Mononuclear cell (primary cell): ENCODE measurements around the gene ALDH3B2. TPM values are rescaled to one million over a fixed set of nuclear protein-coding genes. Genes with fewer than 3 reads are reported as not detected.
A peak's percentile ranks its signal among the peaks of the same experiment; 100 is the strongest.
"Not testable (repeated sequence)": the region's sequence is repeated elsewhere in the genome, so short reads cannot be mapped to it uniquely, and the experiment has no call there.

Experiments used
- H3K27me3 ChIP-seq: 2 replicates; pipeline ENCODE4 v1.6.0; 2011; ENCODE audit warnings: low read length, control low read depth; ENCODE audit not compliant: insufficient read depth
- H3K4me1 ChIP-seq: 2 replicates; pipeline ENCODE4 v1.5.1; 2011; ENCODE audit warnings: mild to moderate bottlenecking, low read length, control low read depth; ENCODE audit not compliant: insufficient read depth
- H3K4me3 ChIP-seq: 2 replicates; pipeline ENCODE4 v1.5.1; 2011; ENCODE audit warnings: mild to moderate bottlenecking, low read length, moderate library complexity
- H3K9me3 ChIP-seq: 2 replicates; pipeline ENCODE4 v1.5.1; 2011; ENCODE audit warnings: low read depth, mild to moderate bottlenecking, control low read depth, low read length
- total RNA-seq: library from RNA; depleted of rRNA; stranded (reverse); fragments of >200 nt; gene quantifications from one replicate; pipeline ENCODE4 v1.2.3, GENCODE V29; 2012

ALDH3B2 gene
- total RNA-seq, 1 donor, result not detected

DNA sequence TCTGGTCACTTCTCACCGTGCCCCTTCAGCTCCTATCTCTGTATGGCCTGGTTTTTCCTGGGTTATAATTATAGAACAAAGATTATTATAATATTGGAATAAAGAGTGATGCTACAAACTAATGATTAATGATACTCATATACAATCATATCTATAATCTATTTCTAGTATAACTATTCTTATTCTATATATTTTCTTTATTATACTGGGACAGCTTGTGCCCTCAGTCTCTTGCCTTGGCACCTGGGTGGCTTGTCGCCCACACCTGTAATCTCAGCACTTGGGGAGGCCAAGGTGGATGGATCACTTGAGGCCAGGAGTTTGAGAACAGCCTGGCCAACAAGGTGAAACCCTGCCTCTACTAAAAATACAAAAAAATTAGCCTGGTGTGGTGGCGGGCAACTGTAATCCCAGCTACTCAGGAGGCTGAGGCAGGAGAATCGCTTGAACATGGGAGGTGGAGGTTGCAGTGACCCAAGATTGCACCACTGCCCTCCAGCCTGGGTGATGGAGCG is 14.7 kb downstream of the ALDH3B2 start:
- not testable (repeated sequence) for H3K9me3 ChIP-seq, H3K4me1 ChIP-seq, H3K27me3 ChIP-seq, H3K4me3 ChIP-seq

DNA sequence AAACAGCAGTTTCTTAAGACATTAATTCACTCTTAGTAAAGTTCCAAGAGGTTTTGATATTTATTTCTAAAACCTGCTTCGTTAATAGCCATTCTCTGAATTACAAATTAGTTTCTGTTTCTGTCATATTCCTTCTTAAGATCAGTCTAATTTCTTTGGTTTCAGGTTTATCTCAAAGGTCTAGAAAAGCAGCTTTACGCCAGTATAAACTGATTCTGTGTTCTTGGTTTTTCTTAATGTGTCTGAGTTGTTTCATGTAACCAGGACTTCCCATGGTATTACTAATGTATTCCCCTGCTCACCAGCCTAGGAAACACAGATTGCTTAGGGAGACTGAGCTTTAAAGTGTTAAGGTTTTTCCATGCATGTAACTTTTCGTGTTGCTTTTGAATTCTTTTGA is 17.1 kb downstream of the ALDH3B2 start:
- H3K27me3 ChIP-seq, result no peaks in the 10 kb centered on the region
- H3K4me1 ChIP-seq, result peaks cover 3% of the 10 kb centered on the region
- no peak overlapping the region for H3K4me3 ChIP-seq
- peaks cover 8% of the 10 kb centered on the region for H3K9me3 ChIP-seq

DNA sequence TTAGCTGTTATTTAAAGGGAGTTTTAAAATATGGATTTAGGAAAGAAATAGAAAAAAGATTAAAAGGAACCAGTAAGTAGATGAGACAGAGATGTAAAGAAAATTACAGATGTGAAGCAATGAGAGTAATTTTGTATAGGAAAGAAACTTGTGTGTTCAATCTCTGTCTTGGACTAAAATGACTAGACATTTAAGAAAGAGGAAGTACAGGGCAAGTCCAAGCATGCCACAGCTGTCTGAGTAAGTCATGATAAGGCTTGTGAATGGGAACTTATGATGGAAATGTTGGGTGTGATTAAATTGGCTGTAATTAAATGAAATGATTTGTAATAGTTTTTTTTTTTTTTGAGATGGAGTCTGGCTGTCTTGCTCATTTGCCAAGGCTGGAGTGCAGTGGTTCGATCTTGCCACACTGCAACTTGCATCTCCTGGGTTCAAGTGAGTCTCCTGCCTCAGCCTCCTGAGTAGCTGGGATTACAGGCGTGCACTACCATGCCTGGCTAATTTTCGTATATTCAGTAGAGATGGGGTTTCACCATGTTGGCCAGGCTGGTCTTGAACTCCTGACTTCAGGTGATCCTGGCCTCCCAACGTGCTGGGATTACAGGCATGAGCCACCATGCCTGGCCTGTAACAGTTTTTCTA is 18.0 kb downstream of the ALDH3B2 start:
- Histone ChIP-seq H3K9me3 (peaks cover 8% of the 10 kb centered on the region), H3K4me1 (peaks cover 3% of the 10 kb centered on the region), H3K27me3 (no peaks in the 10 kb centered on the region)

DNA sequence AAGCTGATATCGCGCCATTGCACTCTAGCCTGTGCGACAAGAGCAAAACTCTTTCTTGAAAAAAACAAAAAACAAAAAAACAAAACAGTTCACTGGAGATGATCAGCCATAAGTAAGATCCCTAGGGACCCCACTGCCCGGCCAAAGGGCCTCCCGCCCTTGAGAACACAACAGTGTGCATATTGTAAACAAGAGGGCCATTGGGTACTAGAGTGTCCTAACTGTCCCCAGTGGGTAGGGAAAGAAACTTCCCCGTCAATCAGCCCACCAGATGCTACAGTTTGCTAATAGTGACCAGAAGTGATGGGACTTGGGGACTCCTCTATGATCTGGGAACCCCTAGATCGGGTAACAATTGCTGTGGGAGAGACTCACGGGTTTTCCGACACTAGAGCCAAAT is 20.2 kb downstream of the ALDH3B2 start:
- Histone ChIP-seq H3K27me3 (no peaks in the 10 kb centered on the region), H3K9me3 (peaks cover 8% of the 10 kb centered on the region), H3K4me1 (peaks cover 15% of the 10 kb centered on the region), H3K4me3 (no peak overlapping the region)

More for the DNA sequence above, 18.0 kb downstream of the ALDH3B2 start:
- H3K4me3 ChIP-seq, result no peak overlapping the region

DNA sequence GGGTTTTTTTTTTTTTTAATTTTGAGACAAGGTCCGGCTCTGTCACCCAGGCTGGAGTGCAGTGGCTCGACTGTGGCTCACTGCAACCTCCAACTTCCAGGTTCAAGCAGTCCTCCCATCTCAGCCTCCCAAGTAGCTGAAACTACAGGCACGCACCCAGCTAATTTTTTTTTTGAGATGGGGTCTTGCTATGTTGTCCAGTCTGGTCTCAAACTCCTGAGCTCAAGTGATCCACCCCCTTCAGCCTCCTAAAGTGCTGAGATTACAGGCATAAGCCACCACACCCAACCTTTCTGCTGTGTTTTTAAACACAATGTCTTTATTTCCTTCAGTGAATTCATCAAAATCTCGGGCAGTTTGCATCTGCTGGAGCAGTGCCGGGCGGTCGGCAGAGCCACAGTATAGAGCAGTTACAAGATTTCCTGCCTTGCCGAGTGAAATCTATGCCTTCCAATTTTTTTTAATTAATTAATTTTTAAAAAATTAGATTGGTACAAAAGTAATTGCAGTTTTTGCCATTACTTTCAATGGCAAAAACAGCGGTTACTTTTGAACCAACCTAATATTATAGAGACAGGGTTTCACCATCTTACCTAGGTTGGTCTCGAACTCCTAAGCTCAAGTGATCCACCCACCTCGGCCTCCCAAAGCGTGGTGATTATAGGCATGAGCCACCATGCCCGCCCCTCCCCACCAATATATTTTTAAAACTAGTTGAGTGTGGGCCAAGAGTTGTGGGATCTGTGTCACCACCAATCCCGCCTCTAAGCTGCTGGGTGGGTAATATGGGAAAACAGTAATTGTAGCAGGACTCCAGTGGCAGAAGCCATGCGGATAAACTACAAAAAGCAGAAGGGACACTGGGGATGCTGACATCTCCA is 21.2 kb downstream of the ALDH3B2 start:
- Histone ChIP-seq H3K9me3 (peaks cover 8% of the 10 kb centered on the region), H3K27me3 (no peaks in the 10 kb centered on the region), H3K4me3 (no peak overlapping the region), H3K4me1 (peaks cover 24% of the 10 kb centered on the region)

DNA sequence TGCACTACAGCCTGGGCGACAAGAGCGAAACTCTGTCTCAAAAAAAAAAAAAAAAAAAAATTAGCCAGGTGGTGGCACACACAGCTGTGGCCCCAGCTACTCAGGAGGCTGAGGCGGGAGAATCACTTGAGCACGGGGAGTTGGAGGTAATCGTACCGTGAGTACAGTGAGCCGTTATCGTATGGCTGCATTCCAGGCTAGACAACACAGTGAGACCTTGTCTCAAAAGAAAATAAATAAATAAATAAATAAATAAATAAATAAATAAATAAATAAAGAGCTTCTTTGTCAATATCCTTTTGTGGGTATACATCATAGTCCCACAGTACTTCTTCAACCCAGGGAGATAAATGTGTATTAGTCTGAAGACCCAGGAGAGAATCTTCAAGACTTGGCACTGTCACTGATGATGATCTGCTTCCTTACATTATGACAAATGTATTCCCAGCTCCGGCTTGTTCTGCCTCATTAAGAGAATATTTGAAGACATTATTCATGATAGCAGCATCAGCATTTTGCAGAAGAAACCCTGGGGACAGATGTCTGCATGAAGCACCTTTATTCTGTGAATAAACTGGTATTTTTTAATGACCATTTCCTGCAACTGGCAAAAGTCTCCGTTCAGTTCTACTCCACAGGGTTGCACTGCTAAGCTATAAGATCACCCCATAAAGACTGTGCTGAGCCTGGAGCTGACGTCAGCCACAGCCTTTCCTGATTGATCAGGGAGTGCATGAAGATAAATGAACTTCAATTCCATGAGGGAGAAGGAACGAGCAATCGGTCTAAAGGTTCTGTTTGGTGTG is 22.2 kb downstream of the ALDH3B2 start:
- Histone ChIP-seq H3K4me3 (no peak overlapping the region), H3K27me3 (no peaks in the 10 kb centered on the region), H3K9me3 (peaks cover 8% of the 10 kb centered on the region), H3K4me1 (peaks cover 34% of the 10 kb centered on the region)

DNA sequence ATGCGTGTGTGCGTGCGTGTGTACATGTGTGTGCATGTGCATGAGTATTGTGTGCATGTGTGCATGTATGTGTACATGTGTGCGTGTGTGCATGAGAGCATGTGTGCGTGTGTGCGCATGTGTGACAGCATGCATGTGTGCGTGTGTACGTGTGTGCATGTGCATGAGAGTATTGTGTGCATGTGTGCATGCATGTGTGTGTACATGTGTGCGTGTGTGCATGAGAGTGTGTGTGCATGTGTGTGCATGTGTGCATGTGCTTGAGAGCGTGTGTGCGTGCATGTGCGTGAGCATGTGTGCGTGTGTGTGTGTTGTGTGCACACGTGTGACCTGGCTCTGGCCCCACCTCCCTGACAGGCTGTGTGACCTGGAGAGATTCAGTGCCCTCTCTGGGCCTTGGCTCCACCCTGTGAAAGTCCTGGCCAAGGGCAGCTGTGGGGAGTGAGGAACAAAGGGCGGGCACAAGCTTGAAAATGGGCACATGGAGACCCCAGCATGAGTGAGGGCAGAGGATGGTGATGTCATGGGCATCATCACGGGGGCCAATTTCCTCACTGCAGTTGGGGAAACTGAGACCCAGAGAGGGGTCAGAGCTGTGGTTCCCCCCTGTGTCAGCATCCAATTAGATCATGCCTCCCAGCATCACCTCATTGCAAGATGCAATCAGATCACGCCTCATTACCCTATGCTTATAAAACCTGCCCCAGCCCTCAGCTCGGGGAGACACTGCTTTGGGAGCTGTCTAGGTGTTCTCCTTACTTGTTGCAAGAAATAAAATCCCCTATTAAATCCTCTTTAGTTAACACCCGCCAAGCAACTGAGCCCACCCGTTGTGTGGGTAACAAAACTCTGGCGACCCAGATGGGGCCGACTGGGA is 24.6 kb downstream of the ALDH3B2 start:
- Histone ChIP-seq H3K27me3 (no peaks in the 10 kb centered on the region), H3K4me1 (peaks cover 47% of the 10 kb centered on the region), H3K4me3 (peak overlapping the region; percentile 48), H3K9me3 (no peaks in the 10 kb centered on the region)

DNA sequence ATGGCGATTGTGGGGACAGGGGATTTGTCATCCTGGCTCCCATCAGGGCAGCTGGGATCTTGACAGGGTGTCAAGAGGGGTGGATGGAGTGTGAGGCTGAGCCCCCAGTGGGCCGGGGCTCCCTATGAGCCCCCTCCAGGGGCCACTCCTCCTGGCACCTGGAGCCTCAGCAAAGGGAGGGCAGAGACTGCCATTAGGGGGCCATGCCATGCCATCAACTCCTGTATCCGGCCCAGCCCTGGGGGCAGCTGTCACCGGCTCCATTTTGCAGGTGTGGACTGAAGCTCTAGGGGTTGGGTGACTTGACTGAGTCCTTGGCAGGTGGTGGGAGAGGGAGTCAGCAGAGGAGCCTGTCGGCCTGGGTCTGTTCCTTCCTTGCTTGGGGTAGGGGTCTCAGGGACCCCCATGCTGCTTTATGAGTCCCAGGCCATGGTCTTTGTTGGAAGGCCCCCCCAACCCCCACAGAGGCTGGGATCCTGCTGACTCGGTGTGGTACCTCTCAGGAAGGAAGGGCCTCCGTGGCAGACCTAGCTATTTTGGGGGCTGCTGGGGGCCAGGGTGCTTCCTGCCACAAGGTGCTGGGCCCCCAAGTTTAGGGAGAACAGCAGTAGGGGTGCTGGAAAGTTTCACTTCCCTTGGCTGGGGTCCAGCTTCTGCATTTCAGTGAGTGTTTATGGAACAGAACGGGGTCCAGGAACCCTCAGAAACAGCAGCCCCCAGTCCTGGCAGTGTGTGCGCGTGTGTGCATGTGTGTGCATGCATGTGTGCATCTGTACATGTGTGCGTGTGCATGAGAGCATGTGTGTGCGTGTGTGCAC is 25.4 kb downstream of the ALDH3B2 start:
- no peaks in the 10 kb centered on the region for H3K27me3 ChIP-seq
- no peaks in the 10 kb centered on the region for H3K9me3 ChIP-seq
- H3K4me1 ChIP-seq, result peaks cover 47% of the 10 kb centered on the region
- H3K4me3 ChIP-seq, result no peak overlapping the region

DNA sequence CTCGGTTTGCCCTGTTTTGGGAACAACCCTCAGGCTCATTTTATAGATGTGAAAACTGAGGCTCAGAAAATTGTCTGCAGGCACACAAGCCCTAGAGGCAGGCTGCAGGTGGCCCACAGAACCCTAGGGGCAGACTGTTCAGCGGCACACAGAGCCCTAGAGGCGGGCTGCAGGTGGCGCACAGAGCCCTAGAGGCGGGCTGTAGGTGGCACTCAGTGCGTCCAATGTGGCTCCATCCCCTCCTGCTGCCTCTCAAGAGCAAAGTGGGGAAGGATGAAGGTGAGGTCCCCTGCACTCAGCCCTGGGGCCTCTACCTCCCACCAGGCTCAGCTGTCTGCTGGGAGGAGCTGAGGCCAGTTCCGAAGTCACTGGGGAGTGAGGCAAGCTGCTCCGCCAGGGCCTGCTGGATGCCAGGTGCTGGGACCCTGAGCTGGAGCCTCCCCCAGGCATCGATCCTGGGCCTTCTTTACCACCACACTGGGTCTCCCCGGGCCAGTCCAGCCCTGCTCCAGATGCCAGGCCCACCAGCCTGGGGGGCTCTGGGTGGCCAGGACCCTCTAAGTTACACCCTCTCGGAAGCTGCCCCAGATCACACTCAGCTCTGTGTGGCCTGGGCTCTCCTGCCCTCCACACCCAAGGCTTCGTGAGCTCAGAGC is 26.2 kb downstream of the ALDH3B2 start:
- Histone ChIP-seq H3K27me3 (no peaks in the 10 kb centered on the region), H3K4me1 (peaks cover 47% of the 10 kb centered on the region), H3K4me3 (no peak overlapping the region), H3K9me3 (no peaks in the 10 kb centered on the region)

DNA sequence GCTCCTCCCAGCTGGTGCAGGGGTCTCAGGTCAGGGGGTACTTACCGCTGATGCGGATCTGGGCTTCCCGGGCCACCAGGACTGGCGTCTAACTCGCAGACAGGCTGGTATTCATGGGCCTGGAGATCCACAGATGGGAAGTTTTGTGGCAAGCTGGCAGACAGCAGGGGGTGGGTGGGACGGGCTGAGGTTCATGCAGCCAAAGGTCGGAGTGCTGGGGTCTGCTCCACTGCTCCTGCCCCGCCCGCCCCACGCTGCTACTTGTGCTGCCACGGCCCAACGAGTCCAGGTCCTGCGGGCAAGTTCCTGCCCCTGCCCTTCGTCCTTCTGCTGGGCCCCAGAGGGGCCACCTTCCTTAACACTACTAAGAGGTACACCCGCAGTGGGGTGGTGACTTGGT is 27.0 kb downstream of the ALDH3B2 start:
- Histone ChIP-seq H3K4me1 (peaks cover 47% of the 10 kb centered on the region), H3K27me3 (no peaks in the 10 kb centered on the region), H3K4me3 (no peak overlapping the region), H3K9me3 (no peaks in the 10 kb centered on the region)

DNA sequence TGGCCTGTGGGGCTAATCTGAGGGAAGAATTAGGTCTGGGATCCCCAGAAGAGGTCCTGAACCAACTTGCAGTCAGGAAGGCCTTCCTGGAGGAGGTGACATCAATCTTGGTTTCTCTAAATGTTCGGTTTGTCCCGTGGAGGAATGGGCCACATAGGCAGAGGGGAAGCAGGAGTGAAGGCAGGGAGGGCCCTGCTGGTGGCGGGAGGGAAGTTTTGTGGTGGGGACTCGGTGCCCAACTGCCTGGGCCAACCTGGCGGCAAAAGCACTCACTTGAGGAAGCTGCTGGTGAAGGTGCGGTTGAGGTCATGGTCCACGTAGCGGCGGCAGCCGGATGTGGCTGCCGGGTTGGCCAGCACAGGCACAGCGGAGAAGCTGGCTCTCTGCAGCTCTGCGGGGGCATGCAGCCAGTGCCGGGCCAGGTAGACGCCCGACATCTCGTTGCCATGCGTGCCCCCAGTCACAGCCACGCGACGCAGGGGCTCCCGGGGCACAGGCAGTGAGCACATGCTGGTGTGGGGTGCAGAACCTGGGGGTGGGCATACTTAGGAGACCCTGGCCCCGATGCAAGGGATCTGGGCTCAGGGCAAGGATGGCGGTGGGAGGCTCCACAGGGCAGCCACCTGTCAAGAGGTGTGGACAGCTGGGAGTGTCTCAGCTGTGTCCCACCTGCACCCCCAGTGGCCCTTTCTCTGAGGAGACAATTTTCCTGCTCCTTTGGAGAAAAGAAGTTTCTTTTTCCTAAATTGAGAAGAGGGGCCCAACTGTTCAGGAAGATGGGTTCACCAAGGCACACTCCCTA is 27.7 kb downstream of the ALDH3B2 start:
- Histone ChIP-seq H3K4me1 (peaks cover 47% of the 10 kb centered on the region), H3K4me3 (no peak overlapping the region), H3K9me3 (no peaks in the 10 kb centered on the region), H3K27me3 (no peaks in the 10 kb centered on the region)

DNA sequence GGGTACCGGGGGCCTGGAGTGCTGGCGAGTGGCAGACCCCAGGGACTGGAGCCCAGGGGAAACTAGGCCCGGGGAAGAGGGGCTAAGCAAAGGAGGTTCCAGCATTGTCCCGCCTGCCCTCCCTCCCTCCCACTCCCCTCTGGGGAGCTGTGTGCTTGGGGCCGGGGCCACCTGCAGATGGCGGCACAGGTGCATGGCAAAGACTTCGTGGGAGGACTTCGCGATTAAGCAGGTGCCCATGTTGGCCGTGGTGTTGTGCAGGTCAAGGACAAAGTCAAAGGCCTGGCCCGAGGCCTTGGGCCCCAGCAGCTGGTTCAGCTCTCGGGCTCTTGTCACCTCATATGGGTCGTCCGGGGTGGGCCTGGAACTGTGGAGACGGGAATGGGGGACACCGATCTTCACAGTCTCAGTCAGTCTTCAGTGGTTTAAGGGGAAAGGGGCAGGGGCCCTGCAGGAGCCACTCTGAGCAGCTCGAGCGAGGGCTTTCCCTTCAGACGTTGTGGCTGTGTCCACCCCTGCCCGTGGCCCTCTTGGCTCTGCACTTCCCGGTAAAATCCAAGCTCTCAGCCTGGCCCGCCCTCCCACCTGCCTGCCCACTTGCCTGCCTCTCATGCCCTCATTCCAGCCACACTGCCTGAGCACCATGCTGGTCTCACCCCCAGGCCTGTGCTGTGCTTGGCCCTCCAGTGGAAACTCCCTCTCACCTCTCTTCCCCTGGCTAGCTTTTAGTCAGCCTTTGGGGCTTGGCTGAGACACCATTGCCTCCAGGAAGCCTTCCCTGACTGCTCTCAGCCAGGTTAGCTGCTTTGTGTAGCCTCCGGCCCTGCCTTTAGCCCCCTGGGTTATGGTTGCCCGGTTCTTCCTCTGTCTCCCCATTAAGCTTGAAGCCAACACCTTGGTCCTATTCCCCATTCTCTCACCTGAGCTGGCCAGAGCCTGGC is 28.6 kb downstream of the ALDH3B2 start:
- Histone ChIP-seq H3K27me3 (no peaks in the 10 kb centered on the region), H3K9me3 (no peaks in the 10 kb centered on the region), H3K4me1 (peaks cover 47% of the 10 kb centered on the region), H3K4me3 (no peak overlapping the region)
